Epithelial cell of prostate (primary cell): ENCODE measurements around the gene TTC27.
"Not testable (repeated sequence)": the region's sequence is repeated elsewhere in the genome, so short reads cannot be mapped to it uniquely, and the experiment has no call there.

Source experiments
- DNase-seq: peaks from one replicate; pipeline ENCODE4 v3.0.0-alpha.2; 2011; ENCODE audit warnings: low read depth, low spot score
- H3K27ac ChIP-seq: fragments of 450-650 bp; 2 replicates; pipeline ENCODE4 v1.5.1; 2017; ENCODE audit warnings: mild to moderate bottlenecking

TTC27 gene

DNA sequence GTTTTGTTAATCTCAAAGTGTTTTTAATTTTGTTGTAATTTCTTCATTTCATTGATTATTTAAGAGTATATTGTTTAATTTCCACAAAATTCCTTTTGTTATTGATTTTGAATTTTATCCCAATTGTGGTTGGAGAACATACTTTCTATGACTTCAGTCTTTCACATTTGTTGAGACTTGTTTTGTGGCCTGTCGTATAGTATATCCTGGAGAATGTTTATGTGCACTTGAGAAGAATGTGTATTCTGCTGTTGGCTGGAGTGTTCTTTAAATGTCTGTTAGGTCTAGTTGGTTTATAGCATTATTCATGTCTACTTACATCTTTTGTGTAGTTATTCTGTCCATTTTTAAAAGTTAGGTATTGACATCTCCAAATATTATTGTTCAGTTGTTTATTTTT is 120.3 kb downstream of the TTC27 start:
- no peak overlapping the region for H3K27ac ChIP-seq
- no peak for DNase-seq

DNA sequence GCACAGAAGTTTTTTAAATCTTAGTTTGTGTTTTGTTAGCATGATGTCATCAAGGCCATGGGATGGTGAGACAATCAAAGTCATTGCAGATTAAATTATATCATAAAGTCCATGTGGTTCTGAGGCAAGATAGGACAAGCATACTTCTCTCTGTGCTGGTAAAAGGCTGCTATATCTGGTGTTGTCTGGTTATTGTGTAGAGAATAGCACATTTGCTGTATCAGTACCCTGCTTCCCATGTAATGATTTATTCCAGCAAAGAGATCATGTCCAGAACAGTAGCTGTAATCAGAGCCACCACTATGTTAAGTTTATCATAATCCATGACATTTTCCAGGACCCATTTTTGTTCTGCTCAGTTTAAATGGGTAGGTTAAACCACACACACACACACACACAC is 123.0 kb downstream of the TTC27 start:
- H3K27ac ChIP-seq: no peak overlapping the region
- peak; percentile 14 for DNase-seq

DNA sequence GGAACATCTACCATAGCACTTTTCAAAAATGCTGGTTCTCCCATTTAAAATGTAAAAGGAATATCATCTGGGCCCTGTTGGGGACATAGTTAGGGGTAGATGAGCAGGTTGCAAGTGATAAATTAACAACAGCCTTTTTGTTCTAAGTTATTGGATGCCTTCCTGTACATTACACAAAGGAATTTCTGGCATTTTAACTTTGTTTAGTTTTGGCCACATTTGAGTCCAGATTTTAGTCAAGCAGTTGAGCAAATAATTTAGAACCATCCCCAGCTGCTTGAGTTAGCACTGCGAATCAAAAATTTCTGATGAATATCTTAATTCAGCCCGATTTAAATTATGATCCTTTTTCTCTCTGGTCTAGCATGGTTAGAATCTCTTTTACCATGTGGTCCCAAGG is 124.4 kb downstream of the TTC27 start:
- DNase-seq: no peak
- no peak overlapping the region for H3K27ac ChIP-seq

DNA sequence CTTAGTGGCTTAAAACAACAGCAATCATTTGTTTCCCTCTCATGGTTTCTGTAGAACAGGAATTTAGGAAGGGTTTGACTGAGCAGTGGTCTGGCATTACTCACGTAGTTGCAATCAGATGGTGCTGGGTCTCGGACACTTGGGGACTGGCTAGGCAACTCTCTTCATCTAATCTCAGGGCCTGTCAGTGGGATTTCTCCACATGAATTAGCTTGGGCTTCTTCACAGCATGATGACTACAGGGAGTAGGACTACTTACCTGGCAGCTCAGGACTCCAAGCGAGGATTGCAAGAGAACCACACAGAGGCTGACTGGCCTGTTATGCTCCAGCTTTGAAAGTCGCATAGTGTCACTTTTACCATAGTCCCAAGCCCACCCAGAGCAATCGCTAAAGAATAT is 125.1 kb downstream of the TTC27 start:
- DNase-seq: no peak
- H3K27ac ChIP-seq: no peak overlapping the region

DNA sequence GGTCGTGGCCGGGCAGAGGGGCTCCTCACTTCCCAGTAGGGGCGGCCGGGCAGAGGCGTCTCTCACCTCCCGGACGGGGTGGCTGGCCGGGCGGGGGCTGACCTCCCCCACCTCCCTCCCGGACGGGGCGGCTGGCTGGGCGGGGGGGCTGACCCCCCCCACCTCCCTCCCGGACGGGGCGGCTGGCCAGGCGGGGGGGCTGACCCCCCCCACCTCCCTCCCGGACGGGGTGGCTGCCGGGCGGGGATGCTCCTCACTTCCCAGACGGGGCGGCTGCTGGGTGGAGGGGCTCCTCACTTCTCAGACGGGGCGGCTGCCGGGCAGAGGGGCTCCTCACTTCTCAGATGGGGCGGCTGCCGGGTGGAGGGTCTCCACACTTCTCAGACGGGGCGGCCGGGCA is 126.8 kb downstream of the TTC27 start:
- not testable (repeated sequence) for H3K27ac ChIP-seq, DNase-seq

DNA sequence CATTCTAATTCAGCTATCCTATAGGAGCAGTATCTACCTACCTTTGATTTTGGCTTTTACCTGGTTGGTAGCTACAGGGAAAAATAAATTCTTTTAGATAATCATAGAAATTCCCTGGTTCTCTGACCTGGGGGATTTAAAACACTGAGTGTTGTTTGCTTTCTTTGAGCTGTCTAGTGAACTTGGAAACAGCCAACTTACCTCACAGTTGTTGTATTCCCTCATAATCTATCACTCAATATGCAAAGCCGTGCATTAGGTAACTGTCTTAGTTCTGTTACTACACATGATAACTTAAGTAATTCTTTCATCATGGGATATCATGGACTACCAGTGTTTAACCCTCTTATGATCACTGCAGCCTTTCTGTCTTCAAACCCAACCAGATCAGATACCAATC is 127.8 kb downstream of the TTC27 start:
- H3K27ac ChIP-seq: no peak overlapping the region
- DNase-seq: no peak

DNA sequence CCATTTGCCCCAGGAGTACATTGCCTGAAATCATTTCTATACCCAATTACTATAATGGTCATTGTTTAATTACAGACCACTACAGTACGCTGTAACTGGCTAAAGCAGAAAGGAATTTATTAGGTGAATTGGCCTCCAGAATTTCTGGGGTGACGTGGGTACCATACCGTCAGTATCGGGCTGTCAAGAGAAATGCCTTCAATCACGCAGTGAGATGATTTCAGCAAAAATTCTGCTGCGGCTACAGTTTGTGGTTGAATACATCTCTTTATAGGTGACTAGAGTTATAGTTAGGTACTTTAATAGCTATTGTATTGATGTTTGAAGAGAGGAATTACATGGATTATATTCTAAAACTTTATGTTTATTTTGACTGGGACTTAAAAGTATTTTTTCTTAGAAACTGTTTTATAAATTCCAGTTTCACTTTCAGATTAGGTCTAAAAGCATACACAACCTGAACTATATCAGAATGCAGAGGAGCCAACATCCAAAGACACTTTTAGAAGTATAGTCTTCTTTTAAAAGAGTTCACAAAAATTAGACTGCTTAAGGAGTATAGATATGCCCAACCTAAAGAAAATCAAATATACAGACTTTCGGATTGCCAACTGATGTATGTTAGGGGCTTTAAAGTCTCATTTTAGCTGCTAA is 128.4 kb downstream of the TTC27 start:
- H3K27ac ChIP-seq: no peak overlapping the region
- DNase-seq: no peak

DNA sequence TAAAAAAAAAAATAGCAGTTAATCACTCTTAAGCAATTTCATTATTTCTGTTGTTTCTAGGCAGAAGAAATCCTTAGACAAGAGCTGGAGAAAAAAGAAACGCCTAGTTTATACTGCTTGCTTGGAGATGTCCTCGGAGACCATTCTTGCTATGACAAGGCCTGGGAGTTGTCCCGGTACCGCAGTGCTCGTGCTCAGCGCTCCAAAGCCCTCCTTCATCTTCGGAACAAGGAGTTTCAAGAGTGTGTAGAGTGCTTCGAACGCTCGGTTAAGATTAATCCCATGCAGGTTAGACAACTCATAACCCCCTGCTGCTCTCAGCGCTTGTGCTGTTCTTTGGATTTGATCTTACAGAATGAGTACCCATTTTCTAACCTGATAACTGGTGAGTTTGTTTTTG is 130.4 kb downstream of the TTC27 start:
- H3K27ac ChIP-seq: no peak overlapping the region
- no peak for DNase-seq

DNA sequence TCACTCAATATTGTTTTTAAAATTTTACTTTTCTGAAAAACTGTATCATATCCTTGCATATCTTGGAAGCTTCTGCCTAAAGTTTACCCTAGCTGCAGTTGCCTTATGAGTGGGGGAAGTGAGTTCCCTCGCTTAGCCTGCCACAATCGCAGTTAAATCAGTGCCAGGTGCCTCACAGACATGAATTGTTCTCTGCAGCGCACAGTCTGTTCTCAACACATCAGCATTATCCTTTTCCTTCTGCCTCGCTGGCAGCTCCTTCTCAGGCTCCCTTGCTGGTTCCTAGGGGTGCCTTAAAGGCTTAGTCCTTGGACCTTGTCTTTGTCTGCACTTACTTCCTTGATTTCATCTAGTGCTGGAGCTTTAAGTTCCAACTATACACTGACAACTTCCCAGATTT is 132.8 kb downstream of the TTC27 start:
- H3K27ac ChIP-seq: no peak overlapping the region
- DNase-seq: no peak

DNA sequence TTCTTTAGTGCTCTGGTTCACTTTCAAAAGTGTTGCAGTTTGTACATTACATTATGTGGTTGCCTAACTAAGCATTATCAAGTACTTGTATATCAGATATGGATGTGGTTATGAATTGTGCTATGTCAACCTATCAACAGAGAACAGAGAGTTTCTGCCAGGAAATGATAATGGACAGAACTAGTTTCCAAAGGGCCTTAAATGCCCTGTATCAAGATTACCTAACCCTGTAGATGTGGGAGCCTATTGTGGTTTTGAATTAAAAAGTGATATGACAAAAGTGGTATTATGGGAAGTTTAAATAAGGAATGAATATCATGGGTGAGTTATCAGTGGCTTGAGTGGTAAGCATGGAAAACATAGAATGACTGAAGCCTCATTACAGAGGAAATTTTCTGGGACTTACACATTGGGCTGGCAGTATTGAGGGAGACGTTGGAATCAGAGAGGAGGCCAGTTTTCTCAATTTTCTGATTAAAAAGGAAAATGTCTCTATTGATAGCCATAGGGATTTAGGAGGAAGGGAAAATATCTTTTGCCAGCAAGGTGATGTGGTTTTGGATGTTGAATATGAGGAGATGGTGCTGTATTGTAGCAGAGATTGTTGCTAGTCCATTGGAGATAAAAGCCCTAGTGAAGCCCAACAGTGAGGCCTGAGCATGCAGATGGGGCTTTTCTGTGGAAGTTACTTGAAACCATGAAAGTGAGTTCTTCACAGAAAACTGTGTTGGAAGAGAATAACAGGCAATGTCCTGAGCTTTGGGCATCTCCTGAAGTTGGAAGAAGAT is 140.7 kb downstream of the TTC27 start:
- no peak for DNase-seq
- no peak overlapping the region for H3K27ac ChIP-seq

DNA sequence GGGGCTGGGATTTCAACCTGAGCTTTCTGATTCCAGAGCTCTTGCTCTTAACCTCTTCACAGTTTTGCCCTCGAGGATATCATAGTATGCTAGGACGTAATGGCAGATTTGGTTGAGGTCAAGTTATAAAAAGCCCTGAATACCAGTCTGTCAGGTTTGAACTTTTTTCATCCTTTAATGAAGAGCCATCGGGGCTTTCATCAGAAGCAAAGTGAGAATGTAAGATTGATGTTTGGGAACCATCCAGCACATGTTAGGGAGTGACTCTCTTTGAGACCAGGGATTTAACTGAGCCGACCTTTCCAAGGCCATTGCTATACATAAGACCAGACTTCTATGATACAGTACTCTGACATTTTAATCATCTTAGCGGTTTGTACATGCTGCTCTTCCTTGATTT is 142.5 kb downstream of the TTC27 start:
- H3K27ac ChIP-seq: no peak overlapping the region
- no peak for DNase-seq

DNA sequence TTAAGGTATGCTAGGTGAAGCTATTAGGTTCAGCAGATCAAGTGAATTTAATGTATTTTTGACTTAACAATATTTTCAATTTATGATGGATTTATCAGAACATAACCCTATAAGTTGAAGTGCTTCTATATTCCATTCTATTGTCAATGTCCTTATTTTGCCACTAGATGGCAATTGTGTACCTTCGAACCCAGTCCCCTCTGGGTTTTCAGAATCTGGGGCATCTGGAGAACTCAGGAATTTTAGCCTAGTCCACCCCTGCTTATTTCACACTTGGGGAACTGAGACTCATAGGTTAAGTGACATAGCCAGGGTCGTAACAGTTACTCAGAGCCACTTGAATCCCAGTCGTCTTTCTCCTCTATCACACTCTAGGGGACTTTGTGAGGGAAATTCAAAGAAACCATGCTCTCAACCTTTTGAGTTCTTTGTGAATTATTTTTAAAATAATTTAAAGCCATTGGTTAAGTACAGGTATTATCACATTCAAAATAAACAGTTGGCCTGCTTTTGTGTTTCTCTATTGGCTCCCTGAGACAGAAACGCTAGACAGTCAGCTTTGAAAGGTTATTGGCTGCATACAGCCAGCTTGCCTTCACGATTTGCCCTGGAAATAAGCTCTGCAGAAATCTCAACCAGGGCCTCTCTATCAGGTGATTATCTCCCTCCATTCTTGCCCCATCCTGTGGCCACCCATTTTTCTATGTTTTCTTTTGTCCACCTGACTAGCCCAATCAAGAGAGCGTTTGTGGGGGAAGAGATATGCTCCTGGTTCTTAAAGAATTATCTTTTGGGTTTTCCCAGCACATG is 145.0 kb downstream of the TTC27 start:
- no peak for DNase-seq
- H3K27ac ChIP-seq: no peak overlapping the region

DNA sequence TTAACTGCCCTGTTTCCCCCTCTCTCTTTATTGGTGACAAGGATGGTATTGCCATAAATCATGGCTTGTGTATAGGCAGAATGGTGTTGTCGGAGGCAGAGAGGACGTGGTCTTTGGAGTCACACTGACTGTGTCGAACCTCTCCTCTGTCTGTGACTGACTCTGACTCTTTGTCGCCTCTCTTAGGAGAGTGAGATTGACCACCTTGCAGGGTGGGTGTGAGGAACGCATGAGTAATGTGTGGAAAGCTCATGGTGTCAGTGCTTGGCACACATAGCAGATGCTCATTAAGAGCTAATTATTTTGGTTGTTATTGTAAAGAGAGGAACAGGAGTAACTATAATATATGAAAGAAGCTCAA is 145.6 kb downstream of the TTC27 start:
- no peak for DNase-seq
- H3K27ac ChIP-seq: no peak overlapping the region

DNA sequence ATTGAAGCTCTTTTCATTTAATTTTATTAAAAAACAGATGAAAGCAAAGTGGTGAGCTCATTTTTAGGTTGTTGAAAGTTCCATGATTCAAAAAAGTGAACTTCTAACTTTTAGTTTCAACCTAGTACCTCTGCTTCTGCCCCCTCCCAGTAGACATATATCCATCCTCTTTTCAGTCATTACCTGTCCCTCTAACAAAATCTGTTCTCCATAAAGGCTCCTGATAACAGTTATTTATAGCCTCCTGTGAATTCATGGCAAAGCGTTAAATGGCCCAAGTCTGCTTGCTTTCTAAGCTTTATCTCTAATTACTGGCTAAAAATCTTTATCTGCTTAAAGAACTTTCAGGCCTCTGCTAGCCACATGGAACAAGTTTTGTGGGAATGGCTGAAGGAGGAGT is 148.1 kb downstream of the TTC27 start:
- no peak for DNase-seq
- H3K27ac ChIP-seq: no peak overlapping the region

DNA sequence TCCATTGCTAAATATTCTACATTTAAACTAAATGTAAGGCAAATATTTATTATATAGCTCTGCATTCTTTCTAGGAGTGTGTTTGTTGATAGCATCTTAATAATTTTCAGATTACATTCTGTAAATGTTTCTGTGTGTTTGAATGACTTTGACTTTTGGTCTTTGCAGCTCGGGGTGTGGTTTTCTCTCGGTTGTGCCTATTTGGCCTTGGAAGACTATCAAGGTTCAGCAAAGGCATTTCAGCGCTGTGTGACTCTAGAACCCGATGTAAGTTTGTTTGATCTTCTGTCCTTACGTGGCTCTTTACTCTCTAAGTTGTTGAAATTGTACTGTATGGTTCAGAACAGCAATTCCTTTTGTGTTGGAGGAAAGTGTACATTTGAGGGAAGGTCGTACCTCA is 149.9 kb downstream of the TTC27 start:
- no peak for DNase-seq

DNA sequence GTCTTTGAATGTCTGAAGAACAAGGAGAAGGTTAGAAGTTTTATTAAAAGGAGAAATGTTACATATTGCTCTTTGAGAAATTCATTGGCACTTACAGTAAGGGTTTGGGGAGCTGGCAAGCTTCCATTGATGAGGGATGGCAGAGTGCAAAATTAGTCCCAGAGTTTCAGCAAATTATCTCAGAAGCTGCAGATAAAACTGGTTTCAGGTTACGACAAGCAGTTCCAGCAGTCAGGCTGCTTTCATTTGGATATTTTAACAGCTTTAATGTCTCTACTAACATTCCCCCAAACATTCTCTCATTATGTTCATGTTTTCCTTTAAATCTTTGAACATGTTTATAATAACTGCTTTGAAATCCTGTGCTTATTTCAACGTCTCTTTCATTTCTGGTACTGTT is 153.1 kb downstream of the TTC27 start:
- H3K27ac ChIP-seq: no peak overlapping the region
- DNase-seq: no peak

More for the DNA sequence above, 149.9 kb downstream of the TTC27 start:
- no peak overlapping the region for H3K27ac ChIP-seq

DNA sequence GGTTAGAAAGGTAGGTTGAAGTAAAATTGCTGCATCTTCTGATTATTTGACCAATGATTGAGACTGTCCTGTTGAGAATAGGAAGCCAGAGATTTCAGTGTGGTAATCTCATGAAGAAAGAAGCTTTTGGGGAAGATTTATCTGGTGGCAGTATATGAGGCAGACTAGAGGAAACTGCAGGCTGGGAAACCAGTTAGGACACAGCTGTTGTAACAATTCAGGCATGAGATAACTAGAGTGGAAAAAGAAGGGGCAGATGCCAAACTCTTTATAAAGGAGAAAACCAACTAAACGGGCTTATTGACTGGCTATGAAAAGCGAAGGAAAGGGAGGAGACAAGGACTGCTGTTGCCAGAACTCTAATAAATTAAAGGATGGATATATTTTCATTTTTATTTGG is 155.6 kb downstream of the TTC27 start:
- DNase-seq: no peak
- H3K27ac ChIP-seq: no peak overlapping the region

DNA sequence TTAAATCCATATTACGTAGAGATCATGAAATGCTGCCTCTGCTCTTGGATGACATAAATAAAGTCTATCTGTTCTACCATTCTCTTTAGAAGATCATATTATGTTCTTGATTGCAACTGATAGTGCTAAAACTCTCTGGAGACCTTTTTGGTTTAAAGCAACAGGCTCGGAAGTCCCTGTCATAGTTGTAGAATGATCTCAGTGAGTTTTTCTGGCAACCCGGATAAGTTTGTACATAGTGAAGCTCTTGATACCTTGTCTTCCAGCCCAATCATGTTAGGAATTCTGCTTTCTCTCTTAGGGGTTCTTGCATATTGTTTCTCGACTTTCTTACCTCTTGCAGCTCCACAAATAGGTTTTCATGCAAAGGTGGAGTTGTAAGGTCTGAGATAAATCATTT is 156.1 kb downstream of the TTC27 start:
- H3K27ac ChIP-seq: no peak overlapping the region
- no peak for DNase-seq

DNA sequence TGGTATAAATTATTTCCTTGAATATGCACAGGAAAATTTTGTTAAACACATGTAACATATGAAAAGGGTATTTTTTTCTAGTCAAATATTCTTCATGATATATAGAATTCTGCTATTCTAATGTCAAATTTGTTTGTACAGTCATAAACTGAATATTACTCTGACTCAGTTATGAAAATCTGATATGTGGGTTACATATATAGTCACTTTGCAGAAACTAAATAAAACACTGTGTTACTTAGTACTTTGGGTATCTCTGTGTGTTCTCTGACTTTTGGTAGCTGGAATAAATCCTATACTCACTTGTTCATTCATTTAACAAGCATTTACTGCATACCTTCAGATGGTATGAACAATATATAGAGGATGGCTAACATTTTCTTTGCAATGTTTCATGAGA is 159.4 kb downstream of the TTC27 start:
- no peak overlapping the region for H3K27ac ChIP-seq
- DNase-seq: no peak

DNA sequence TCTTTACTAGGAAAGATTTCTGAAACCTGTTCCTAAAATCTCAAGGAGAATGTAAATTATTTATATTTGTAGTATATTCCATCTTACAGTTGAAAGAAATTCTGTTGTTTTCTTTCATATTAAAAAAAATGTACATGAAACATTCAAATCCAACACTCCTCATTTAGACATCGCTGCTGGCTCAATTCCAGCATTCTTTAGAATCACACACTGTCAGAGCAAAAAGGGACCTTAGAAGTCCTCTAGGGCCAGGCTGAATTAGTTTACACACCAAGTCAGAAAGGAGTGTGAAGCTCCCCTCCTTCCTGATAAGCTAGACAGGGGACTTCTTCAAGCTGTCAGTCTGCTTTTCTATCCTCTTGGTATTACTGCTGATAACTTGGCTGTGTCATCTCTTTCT is 160.3 kb downstream of the TTC27 start:
- DNase-seq: no peak
- no peak overlapping the region for H3K27ac ChIP-seq

DNA sequence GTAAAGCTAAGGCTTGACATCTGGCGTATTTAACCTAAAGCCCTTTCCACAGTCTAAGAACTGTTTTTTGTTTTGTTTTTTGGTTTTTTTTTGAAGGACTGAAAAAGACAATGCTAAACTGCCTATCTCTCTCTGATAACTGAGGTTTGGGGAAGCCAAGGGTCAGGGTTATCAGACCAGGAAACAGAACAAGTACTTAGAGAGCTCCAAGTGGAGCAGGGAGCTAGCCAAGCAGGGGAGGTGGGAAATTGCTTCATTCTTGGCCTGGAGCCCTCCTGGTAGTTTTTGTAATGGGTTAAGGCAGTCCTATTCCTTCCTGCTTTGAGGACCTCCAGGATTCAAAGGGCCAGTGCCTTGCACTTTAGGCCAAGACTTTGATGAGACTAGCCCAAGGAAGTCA is 164.6 kb downstream of the TTC27 start:
- no peak for DNase-seq
- H3K27ac ChIP-seq: no peak overlapping the region
